HG03378 (cell line): Measurements from ENCODE around the gene VSX2.
"Not testable (repeated sequence)": the region's sequence is repeated elsewhere in the genome, so short reads cannot be mapped to it uniquely, and the experiment has no call there.

Experiments
- ATAC-seq: cut with Tn5 transposase; IDR thresholded peaks from one replicate; pipeline ENCODE4 v1.9.1; 2021; ENCODE audit warnings: mild to moderate bottlenecking, moderate library complexity; ENCODE audit not compliant: unreplicated experiment

VSX2 gene

DNA sequence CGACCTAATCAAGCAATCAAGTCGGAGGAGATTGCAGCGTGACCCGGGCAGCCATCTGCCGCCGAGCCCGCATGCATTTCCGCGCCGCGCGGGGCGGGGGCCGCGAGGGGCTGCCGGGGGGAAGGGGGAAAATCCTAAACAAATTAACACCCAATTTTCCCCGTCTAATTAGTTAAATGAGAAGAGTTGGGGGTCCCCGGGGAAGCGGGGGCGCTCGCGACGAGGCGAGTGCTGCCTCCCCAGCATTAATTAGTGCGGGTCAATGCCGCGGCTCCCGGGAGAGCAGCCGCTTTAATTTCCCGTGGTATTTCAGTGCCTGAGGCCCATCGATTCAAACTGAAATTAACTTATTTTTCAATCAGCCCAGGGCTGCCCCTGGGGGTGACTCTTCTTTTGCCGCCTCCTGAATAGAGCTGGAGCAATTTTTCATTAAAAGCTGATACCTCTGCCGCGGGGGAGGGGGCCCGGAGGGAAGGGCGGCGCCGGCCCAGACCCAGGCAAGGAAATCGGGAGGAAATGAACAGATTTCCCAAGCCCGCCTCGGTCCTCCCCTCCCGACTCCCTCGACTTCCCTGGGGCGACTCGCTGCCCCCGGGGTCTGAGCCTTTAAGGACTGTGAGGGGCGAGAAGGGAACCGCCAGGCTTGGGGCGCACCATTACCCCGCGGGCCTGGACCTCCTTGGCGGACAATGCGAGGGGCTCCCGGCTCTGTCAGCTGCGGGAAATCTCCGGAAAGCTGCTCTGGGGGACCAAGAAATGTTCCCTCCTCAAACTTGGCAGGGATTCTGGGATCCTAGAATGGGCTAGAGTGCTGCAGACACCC is 18.9 kb downstream of the VSX2 start:
- no peak for ATAC-seq

DNA sequence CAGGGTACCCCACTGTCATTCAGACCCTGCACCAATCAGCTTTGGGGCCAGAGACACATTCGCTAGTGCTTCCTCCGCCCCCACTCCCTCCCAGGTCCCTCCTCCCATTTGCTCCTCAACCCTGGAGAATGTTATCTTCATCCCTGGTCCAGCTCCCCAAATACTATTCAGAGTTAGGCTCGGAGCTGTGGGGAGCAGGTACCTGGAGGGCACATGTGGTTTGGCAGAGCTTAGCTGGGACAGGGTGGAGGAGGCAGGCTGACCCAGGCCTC is 19.5 kb downstream of the VSX2 start:
- ATAC-seq: no peak

DNA sequence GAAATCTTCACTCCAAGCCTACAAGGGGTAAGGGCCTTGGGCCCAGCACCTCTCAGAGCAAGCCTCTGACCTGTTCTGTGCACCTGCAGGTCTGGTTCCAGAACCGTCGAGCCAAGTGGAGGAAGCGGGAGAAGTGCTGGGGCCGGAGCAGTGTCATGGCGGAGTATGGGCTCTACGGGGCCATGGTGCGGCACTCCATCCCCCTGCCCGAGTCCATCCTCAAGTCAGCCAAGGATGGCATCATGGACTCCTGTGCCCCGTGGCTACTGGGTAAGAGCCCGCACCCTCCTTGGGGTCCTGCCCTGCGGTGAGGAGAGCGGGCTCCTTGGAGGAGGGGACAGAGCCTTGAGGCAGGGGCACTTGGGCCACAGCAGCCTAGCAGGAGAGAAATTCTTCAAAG is 20.3 kb downstream of the VSX2 start:
- ATAC-seq: no peak

DNA sequence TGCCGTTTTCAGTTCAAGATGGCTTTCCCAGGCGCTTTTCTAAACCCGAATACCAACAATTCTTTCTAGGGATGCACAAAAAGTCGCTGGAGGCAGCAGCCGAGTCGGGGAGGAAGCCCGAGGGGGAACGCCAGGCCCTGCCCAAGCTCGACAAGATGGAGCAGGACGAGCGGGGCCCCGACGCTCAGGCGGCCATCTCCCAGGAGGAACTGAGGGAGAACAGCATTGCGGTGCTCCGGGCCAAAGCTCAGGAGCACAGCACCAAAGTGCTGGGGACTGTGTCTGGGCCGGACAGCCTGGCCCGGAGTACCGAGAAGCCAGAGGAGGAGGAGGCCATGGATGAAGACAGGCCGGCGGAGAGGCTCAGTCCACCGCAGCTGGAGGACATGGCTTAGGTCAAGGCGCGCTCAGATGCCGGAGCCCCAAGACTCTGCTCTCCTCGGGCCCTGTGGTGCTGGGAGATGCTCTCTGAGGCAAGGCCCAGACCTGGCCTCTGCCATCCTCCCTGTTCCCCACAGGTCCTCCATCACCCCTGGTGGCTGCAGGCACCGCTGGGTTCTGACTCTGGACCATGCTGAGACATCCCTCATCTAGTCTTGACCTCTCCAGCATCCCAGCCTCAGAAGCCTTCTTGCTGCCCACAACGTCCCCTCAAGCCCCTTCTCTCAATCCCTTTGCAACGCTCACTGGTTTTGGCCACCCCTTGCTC is 21.4 kb downstream of the VSX2 start:
- no peak for ATAC-seq

DNA sequence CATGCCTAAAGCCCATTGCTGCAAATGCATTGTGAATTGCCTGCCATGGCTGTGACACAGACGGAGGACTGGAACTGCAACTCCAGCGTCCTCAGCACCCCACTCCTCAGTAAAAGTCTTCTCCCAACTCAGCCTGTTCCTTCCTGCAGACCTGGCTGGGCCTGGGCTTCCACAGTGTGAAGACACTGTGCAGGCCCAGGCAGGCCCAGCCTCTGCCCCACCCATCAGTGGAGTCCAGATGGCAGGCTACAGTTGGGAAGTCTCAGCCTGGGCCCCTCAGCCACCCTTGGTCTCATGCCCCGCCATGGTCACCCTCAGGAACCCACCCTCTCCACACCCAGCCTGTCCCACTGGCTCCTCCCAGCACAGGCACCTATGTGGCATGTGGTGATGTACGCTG is 22.0 kb downstream of the VSX2 start:
- ATAC-seq: no peak

DNA sequence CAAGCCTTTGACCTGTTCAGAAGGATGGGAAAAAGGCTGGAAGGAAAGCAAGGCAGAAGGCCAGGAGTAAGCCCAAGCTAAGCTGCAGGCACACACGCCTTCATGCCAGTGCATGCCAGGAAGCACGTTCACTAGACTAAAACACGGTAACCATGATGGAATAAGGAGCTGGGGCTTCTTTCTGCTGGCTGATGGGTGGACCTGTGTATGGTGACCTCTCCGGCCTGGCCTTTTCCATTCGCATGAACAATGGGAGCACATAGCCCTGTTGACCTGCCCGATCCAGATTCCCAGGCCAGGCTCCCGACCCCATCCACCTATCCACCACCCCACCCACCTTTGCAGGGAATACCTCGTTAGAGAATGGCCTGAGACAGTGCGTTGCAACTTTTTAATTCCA is 22.8 kb downstream of the VSX2 start:
- no peak for ATAC-seq

DNA sequence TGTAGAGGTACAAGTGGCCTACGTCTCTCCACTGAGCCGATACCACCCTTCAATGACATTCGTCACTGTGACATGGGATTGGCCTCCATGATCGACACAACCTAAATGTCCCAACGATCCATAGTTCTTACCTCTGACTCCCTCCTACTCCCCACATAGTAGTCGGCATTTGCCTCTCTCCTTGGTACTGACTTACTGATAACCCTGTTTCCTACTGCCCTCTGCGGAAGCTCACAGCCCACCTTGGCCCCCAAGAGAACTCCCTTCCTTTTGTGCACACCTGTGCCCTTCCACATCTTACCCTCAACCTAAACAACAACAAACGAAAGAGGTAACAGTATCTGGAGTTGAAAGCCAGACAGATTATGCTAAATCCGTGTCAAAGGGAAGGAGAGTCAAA is 23.9 kb downstream of the VSX2 start:
- ATAC-seq: no peak

DNA sequence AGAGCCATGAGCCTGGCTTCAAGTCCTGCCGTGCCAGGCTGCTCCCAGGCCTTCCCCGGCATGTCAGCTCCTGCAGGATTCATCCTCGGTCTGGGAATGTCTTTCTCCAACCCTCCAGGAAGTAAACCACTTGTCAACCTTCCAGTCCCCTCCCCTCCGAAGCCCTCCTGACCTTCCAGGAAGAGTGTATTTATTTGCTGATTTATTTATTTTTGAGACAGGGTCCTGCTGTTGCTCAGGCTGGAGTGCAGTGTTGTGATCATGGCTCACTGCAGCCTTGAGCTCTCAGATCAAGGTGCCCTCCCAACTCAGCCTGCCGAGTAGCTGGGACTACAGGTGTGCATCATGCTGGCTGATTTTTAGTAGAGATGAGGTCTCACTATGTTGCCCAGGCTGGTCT is 24.7 kb downstream of the VSX2 start:
- ATAC-seq: no peak

DNA sequence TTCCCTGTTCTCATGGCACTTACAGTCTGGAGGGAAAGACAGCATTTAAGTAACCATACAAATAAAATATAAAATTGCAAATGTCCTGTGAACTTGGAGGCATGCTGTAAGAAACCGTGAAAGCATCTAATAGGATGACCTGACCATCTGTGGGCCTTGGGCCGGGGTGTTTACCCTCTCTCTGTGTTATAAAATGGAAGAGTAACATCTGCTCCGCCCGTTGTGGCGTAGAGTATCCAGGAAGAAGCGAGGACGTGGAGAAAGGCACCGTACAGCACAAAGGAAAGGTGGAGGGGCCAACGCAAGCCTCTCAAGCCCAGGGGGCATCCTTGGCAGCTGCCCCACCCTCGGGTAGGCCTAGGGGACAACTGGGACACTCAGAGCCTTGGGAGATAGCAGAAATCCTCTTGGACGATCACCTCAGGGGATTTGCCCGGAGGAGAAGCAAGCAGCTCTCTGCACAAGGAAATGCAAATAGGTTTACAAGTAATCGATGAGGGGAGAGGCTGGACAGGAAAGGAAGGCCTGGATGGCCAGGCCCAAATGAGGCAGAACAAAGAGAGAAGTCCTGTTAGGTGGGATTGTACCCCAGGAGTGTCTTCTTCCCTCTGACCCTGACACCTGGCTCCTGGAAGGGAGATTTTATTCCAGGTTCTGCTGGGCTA is 26.2 kb downstream of the VSX2 start:
- no peak for ATAC-seq

DNA sequence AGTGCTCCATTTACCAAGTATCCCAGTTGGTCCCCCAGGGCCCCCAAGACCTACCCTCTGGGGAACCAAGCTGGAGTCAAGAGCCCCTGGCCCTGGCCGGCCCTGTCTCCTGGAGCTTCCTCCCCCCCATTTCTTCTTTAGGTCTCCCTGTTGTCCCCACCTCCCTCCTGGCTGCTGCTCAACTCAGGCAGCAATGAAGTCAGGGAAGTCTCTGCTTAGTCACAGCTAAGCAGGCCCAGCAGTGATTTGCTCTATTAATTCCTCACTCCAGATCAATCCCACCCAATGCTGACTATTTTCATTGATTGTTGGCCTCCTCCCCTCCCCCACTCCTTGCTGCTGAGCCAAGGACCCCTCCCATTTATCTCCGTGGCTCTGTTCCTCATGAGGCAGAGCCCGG is 28.3 kb downstream of the VSX2 start:
- ATAC-seq: no peak

DNA sequence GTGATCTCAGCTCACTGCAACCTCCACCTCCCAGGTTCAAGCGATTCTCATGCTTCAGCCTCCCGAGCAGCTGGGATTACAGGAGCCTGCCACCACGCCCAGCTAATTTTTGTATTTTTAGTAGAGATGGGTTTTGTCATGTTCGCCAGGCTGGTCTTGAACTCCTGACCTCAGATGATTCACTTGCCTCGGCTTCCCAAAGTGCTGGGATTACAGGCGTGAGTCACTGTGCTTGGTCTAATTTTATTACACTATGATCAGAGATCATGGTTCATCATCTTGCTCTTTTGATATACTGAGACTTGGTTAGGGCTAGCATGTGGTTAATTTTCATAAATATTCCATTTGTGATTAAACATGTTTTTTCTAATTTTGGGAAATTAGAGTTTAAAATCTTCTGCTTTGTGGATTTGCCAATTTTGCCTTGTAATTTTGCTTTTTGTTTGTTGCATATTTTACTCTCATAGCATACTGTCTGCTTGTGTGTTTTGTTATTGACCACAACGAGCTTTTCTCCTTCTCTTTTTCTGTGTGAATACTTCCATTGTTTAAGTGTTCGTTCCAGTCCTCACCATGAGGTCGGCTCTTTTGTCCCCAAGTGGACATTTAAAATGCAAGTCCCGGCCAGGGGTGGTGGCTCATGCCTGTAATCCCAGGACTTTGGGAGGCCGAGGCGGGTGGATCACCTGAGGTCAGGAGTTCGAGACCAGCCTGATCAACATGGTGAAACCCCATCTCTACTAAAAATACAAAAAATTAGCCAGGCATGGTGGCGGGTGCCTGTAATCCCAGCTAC is 31.3 kb downstream of the VSX2 start:
- ATAC-seq: not testable (repeated sequence)

DNA sequence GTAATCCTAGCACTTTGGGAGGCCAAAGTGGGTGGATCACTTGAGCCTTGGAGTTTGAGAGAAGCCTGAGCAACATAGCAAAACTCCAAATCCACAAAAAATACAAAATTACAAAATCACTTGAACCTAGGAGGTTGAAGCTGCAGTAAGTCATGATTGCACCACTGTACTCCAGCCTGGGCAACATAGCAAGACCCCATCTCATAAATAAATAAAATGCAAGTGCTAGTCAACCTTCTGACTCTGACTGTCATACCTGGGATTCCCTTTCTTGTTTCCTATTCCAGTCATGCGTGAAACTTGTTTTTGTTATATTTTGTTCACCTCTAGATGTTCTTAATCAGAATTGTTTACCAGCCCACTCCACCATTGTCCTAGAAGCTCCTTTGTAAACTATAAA is 32.1 kb downstream of the VSX2 start:
- no peak for ATAC-seq

DNA sequence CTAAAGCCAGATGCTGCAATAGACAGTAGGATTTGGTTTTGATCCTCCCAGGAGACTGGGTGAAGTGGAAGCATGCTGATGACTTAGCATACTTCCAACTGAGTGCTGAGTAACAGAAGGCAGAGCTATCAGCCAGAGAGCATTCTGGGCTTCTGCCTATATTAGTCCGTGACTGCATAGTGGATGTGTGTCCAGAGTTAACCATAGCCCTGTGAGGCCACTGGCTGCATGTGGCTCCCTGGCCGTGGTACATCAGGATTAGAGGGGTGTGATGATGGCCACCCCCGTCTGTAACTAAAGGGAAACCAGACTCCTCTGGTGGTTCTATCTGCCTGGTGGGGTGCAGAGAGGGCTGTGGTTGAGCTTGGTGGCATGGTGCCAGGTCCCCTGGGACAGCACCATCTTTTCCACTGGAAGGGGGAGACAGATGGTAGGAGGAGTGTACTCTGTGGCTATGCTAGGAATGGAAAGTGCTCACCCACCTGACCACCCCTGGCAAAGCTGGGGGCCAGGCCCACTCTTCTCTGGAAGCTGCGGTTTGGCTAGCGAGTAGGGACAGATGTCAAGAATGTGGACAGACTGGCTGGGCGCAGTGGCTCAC is 36.1 kb downstream of the VSX2 start:
- no peak for ATAC-seq

DNA sequence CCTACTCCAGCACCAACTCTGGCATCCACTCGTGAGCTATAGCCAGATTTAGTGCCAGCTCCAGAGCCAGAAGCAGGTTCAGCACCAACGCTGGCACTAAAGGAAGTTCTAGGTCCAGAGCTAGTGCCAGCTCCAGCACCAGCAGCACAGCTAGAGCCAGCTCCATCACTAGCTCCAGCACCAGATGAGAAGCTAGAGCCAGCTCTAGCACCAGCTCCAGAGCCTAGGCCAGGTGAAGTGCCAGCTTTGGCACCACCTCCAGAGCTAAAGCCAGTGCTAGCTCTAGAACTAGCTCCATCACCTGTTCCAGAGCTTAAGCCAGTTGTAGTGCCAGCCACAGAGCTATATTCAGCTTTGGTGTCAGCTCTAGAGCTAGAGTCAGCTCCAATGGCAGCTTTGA is 38.8 kb downstream of the VSX2 start:
- no peak for ATAC-seq

DNA sequence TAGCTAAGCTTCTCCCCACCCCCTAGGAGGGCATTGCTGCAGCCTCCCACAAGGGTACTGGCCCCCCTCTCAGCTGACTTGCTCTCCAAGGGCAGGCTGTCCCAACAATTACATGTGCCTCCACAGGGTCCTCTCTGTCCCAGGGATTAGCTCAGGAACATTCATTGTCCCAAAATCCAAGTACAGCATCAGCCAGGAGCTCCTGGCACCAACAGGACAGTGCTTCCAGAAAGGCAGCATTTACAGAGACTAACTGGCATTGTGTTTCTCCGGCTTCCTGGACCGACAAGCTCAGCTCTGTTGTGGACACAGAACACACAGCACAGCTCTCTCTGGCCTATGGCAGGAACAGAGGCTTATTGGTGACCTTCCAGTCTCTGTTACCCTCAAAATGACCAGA is 41.8 kb downstream of the VSX2 start:
- no peak for ATAC-seq

DNA sequence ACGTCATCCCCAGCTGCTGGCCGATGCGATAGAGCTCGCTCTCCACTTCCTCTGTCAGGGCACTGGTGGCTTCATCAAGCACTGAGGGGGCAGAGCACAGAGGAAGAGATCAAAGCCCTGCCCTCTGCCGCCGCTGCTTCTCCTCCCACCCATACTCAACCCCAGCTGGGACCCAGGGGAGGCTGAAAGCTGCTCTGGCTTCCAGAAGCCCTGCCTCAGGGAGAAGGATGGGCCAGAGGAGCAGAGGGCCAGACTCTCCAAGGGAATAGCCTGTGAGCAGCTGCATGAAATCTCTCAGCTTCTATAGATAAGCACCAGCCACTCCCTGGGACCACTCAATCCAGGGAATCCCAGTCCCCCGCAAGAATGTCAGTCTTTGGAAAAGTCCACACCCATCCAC is 47.5 kb downstream of the VSX2 start:
- ATAC-seq: no peak

DNA sequence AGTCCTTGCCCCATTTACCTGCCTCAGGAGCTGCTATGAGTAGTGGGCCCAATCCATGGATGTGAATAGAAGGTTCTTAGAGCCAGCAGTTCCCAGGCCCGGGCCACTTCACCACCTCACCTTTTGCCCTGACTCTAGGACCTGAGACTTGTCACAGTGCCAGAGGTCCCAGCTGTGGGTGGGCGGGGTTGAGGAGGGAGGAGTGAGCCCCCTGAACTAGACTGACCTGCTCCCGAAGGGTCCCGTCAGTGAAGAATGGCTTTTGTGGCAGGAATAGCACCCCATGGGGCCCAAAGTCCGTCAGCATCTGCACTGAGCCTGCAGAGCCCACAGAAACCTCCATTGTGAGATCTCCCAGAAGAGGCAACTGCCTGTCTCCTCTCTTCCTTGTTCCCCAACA is 50.6 kb downstream of the VSX2 start:
- ATAC-seq: no peak

DNA sequence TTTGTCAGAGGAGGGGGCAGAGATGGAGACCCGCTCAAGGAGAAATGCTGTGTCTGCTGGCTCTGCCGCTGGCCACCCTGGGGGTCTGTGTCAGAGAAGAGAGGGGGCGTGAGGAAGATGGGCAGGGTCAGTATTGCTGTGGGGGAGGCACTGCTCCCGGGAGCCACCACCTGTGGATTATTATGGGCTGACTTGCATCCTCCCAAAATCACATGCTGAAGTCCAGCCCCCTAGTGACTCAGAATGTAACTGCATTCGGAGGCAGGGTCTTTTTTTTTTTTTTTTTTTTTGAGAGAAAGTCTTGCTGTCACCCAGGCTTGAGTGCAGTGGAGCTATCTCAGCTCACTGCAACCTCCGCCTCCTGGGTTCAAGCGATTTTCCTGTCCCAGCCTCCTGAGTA is 51.2 kb downstream of the VSX2 start:
- no peak for ATAC-seq

DNA sequence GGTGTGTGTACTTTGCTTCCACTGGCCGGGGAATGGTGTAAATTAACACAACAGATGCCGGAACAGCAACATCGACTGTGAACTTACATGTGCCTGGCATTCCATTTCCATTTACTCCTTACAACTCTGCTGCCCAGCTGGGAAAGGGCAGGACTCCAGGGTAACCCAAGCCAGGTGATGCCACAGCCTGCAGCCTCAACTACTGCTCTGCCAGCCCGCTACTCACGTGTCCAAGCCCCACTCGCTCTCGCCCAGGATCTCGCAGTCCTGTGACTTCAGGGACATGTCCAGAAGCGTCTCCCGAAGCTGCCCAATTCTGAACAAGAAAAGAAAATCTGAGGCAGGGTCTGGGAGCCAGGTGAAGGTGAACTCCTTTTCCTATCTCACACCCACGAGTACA is 52.8 kb downstream of the VSX2 start:
- ATAC-seq: no peak

DNA sequence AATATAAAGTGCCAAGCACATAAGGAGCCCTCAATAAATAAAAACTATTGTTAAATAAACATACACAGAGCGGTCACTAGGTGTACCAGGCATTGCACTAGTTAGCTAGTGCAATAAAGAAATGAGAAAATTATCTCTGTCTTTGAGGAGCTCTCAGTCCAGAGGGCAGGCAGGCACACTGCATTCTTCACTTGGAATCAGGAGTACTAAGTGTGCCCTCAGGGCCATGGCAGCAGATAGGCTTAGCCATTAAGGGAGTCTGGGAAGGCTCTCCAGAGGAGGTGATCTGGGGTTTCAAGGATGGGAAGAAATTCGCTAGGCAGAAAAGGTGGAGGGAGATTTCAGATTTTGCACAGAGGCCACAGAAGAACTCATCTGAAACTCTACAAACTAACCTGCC is 54.4 kb downstream of the VSX2 start:
- ATAC-seq: no peak

DNA sequence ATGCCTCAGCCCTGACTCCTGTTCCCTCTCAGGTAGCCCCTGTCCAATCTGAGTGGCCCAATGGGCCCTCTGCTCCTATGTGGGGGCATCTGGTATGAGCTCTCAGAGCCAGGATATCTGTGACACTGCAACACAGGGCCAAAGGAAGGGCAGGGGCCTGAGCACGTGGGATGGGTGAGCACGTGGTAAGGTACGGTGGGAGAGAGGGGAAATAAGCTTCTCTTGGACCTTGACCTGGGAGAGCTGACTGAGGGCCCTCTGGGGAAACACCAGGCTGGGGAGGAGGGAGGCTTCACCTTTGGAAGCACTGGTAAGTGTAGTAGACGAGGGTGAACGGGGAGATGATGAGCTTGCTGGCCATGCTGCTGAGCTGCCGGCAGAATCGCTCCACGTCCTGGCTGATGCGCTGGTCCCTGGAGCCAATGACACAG is 56.8 kb downstream of the VSX2 start:
- ATAC-seq: no peak
